Left lung (tissue), 10 donors: Measurements from ENCODE around the gene TPRA1. TPM values are rescaled to one million over a fixed set of nuclear protein-coding genes. Genes with fewer than 3 reads are reported as not detected.

ENCODE experiments used
- ATAC-seq: fragments of 200-7000 bp; cut with Tn5 transposase; one replicate; pipeline ENCODE4 v1.9.1; 2020; ENCODE audit warnings: moderate library complexity
- DNase-seq, 4 donors: peaks; one replicate each; pipeline ENCODE4 v3.0.0-alpha.2; 2013 to 2020
- H3K27ac ChIP-seq, 2 donors: fragments of 200-600 bp; sonication (generic) in 1 of 2; one replicate each; pipeline versions ENCODE4 v1.5.0 to v1.8.0; 2020 to 2021
- H3K27me3 ChIP-seq, 2 donors: fragments of 200-600 bp; sonication (generic) in 1 of 2; one replicate each; pipeline versions ENCODE4 v1.5.0 to v1.8.0; 2020 to 2021
- H3K36me3 ChIP-seq, 2 donors: fragments of 200-600 bp; sonication (generic) in 1 of 2; one replicate each; pipeline versions ENCODE4 v1.5.0 to v1.8.0; 2020 to 2021
- H3K4me1 ChIP-seq, 2 donors: fragments of 200-600 bp; one replicate each; pipeline ENCODE4 v1.8.0; 2021
- H3K4me3 ChIP-seq, 2 donors: fragments of 200-600 bp; sonication (generic) in 1 of 2; one replicate each; pipeline versions ENCODE4 v1.5.0 to v1.8.0; 2020 to 2021; ENCODE audit warnings: mild to moderate bottlenecking in 1 of 2
- H3K9me3 ChIP-seq, 2 donors: fragments of 200-600 bp; sonication (generic) in 1 of 2; one replicate each; pipeline versions ENCODE4 v1.5.0 to v1.8.0; 2020 to 2021
- intact Hi-C, 2 donors: fragments of 100-400 bp; cut with DNase I; formaldehyde crosslinking; loops; one replicate each; pipeline versions ENCODE4 v1.11.2 to v1.14.2; 2022
- polyA plus RNA-seq, 6 donors: library from polyadenylated mRNA; unstranded; fragments of 120-200 nt; gene quantifications; one replicate each; pipeline ENCODE4 v1.2.1, GENCODE V29; 2013; ENCODE audit not compliant: insufficient read length in 6 of 6
- total RNA-seq, 2 donors: library from RNA; stranded (reverse); fragmentation: NEBNext Ultra II Directional; extraction: Animal tissue kit (Norgen Biotek cat#: 25700); gene quantifications; one replicate each; pipeline ENCODE4 v1.2.1, GENCODE V29; 2021
- TF ChIP-seq, protein P1 (sequence below), 2 donors: fragments of 200-600 bp; sonication (generic) in 1 of 2; IDR thresholded peaks; one replicate each; pipeline versions ENCODE4 v1.5.0 to v1.8.0; 2021; ENCODE audit warnings: antibody characterized with exemption in 2 of 2
- donor health status: DM: no; HTN: yes; CAD: no.
- donor health status: DM: no; HTN: no; CAD: no.

Gene TPRA1
- total and polyA plus RNA-seq, 8 donors, result 25.1 to 40.5 (median 32.0) TPM

- Histone ChIP-seq H3K4me1 (peaks cover 0 to 2% of the 10 kb centered on the region in 2 donors), H3K27ac (no peak overlapping the region), H3K27me3 (no peaks in the 10 kb centered on the region), H3K4me3 (no peak overlapping the region), H3K9me3 (no peaks in the 10 kb centered on the region), H3K36me3 (no peaks in the 10 kb centered on the region)
- TF ChIP-seq, protein P1, sequence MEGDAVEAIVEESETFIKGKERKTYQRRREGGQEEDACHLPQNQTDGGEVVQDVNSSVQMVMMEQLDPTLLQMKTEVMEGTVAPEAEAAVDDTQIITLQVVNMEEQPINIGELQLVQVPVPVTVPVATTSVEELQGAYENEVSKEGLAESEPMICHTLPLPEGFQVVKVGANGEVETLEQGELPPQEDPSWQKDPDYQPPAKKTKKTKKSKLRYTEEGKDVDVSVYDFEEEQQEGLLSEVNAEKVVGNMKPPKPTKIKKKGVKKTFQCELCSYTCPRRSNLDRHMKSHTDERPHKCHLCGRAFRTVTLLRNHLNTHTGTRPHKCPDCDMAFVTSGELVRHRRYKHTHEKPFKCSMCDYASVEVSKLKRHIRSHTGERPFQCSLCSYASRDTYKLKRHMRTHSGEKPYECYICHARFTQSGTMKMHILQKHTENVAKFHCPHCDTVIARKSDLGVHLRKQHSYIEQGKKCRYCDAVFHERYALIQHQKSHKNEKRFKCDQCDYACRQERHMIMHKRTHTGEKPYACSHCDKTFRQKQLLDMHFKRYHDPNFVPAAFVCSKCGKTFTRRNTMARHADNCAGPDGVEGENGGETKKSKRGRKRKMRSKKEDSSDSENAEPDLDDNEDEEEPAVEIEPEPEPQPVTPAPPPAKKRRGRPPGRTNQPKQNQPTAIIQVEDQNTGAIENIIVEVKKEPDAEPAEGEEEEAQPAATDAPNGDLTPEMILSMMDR (IDR thresholded peaks at IDR 0.05), result no peak
- DNase-seq, result no peak
- ATAC-seq, result no peak
- intact Hi-C loops, result no loop called here
These were observed 52.0 kb downstream of the TPRA1 start for GRCh38 chr3:127538569-127538968.

DNA sequence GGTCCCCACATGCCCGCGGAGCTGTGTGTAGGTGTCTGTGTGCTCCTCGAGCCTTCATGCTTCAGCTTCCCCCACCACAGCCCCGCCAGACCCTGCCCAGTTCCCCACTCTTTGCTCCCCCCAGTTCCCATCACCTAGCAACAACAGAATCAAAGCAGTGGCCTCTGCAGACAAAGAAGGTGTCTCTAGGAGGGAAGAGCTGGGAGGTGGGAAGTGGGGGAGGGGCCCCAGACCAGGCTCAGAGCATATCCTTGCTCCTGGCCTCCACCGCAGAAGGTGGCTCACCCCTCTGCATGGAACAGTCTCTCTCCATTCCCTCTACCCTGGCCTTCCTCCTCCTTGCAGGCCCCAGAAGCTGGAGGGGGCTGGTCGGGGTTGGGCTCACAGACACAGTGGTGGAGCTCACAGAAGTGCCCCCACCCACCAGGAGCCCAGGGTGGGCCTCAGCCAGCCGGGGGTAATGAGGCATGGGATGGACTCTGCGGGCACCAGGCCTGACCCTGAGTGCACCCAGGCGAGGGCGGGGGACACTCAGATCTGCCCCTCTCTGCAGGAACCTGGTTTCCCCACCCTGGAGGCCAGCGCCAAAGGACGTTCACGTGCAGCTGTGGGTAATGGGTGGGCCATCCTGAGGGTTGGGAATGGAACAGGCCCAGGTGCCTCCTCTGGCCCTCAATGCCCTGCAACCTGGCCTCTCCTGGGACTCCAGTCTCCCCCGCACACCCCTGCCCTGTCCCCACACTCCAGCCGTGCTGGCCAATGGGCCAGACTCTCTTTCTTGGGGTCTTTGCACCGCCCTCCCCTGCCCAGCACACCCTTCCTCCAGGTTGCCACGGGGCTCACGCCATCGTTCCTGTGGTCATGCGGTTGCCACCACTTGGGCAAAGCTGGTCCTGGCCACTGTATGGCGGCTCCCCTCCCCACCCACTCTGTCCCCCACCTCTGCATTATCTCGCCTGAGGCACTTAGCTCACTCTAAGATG, 53.4 kb downstream of the TPRA1 start:
- no peaks in the 10 kb centered on the region for H3K36me3 ChIP-seq
- no peak overlapping the region for H3K4me3 ChIP-seq
- TF ChIP-seq, protein P1 (IDR thresholded peaks at IDR 0.05), result no peak
- intact Hi-C loops, result no loop called here
- H3K9me3 ChIP-seq, result no peaks in the 10 kb centered on the region
- DNase-seq, result peak in 1 of 4 donors; percentile 72
- ATAC-seq, result no peak
- no peaks in the 10 kb centered on the region for H3K4me1 ChIP-seq
- H3K27ac ChIP-seq, result no peak overlapping the region
- no peaks in the 10 kb centered on the region for H3K27me3 ChIP-seq

GRCh38 chr3:127535901-127536829, 54.4 kb downstream of the TPRA1 start:
- TF ChIP-seq, protein P1 (IDR thresholded peaks at IDR 0.05), result no peak
- no peaks in the 10 kb centered on the region for H3K36me3 ChIP-seq
- H3K27me3 ChIP-seq, result no peaks in the 10 kb centered on the region
- no peak overlapping the region for H3K27ac ChIP-seq
- DNase-seq, result peak in 1 of 4 donors; percentile 64
- H3K4me1 ChIP-seq, result no peaks in the 10 kb centered on the region
- no peak for ATAC-seq
- H3K4me3 ChIP-seq, result no peak overlapping the region
- H3K9me3 ChIP-seq, result no peaks in the 10 kb centered on the region
- intact Hi-C loops, result no loop called here

- TF ChIP-seq, protein P1 (IDR thresholded peaks at IDR 0.05), result no peak
- DNase-seq (no peak), ATAC-seq (no peak)
- H3K36me3 ChIP-seq, result no peaks in the 10 kb centered on the region
- H3K27ac ChIP-seq, result no peak overlapping the region
- intact Hi-C loops, result no loop called here
- H3K9me3 ChIP-seq, result no peaks in the 10 kb centered on the region
- H3K27me3 ChIP-seq, result no peaks in the 10 kb centered on the region
- H3K4me1 ChIP-seq, result no peaks in the 10 kb centered on the region
- no peak overlapping the region for H3K4me3 ChIP-seq
These were observed 55.3 kb downstream of the TPRA1 start for GRCh38 chr3:127535106-127535785.
